HUES6 (cell line): ENCODE measurements around the gene NELL2.
"Not testable (repeated sequence)": the region's sequence is repeated elsewhere in the genome, so short reads cannot be mapped to it uniquely, and the experiment has no call there.

Experiments used
- H3K27ac ChIP-seq: 2 replicates; pipeline ENCODE4 v1.7.0; 2013; ENCODE audit warnings: low read depth, mild to moderate bottlenecking, low read length, inconsistent platforms
- H3K27me3 ChIP-seq: 2 replicates; pipeline ENCODE4 v1.6.1; 2013; ENCODE audit warnings: low read length; ENCODE audit not compliant: control insufficient read depth, insufficient read depth
- H3K36me3 ChIP-seq: 2 replicates; pipeline ENCODE4 v1.6.1; 2013; ENCODE audit warnings: low read length; ENCODE audit not compliant: control insufficient read depth, insufficient read depth
- H3K4me1 ChIP-seq: 2 replicates; pipeline ENCODE4 v1.6.1; 2013; ENCODE audit warnings: low read length; ENCODE audit not compliant: control insufficient read depth, insufficient read depth
- H3K4me3 ChIP-seq: 2 replicates; pipeline ENCODE4 v1.5.1; 2013; ENCODE audit warnings: low read depth, low read length
- H3K9ac ChIP-seq: one replicate; pipeline ENCODE4 v1.6.1; 2013; ENCODE audit warnings: mild to moderate bottlenecking, low read length
- H3K9me3 ChIP-seq: 2 replicates; pipeline ENCODE4 v1.6.1; 2013; ENCODE audit warnings: low read depth, low read length; ENCODE audit not compliant: control insufficient read depth, insufficient read depth

Gene NELL2

DNA sequence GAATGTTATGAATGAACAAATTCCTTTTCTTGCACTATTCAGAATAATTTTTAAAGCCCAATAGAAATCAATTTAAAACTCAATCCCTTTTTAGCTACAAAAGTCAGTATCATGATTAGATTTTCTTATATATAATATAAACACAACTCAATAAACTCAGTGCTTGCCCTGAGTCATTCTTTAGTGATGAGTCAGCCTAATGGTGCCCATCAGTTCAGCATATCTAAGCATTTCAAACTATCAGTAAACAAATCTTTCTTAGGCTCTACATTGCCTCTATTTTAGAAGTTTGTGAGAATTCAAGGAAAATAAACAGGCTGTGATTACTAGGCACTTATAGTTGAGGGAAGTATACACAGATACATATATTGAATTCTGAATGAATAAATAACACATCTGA is 179.6 kb downstream of the NELL2 start:
- H3K9me3 ChIP-seq: no peaks in the 10 kb centered on the region
- H3K4me3 ChIP-seq: no peak overlapping the region

DNA sequence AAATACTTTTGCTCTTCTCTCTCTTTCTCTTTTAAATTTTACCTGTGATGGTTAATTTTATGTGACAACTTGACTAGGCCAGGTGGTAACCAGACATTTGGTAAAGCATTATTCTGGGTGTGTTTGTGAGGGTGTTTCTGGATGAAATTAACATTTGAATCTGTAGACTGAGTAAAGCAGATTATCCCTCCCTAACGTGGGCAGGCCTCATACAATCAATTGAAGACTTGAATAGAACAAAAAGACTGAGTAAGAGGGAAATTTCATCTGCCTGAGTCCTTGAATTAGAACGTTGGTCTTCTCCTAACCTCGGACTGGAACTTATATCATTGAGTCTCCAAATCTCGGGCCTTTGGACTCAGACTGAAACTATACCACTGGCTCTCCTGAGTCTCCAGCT is 182.1 kb downstream of the NELL2 start:
- Histone ChIP-seq H3K27ac (no peak overlapping the region), H3K27me3 (no peaks in the 10 kb centered on the region), H3K4me3 (no peak overlapping the region), H3K9me3 (no peaks in the 10 kb centered on the region), H3K9ac (no peak overlapping the region), H3K36me3 (no peaks in the 10 kb centered on the region), H3K4me1 (peaks cover 12% of the 10 kb centered on the region)

More for the DNA sequence above, 179.6 kb downstream of the NELL2 start:
- H3K27ac ChIP-seq: 0 out of 2 replicates have a peak overlapping the region, but pooled peaks have one; percentile 31
- H3K36me3 ChIP-seq: no peaks in the 10 kb centered on the region
- H3K27me3 ChIP-seq: no peaks in the 10 kb centered on the region
- peaks cover 12% of the 10 kb centered on the region for H3K4me1 ChIP-seq
- no peak overlapping the region for H3K9ac ChIP-seq

DNA sequence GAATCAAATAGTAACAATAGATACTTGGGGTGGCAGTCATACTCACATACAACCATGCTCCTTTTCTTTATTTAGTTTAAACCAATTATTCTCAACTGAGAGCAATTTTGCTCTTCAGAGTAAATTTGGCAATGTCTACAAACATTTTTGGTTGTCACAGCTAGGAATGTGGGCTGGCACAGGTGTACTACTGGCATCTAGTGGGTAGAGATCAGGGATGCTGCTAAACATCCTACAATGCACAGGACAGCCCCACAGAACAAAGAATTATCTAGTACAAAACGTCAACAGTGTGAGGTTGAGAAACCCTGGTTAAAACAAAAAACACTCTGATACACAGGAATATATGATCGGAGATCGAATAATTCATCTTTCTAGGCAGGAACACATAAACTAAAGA is 186.5 kb downstream of the NELL2 start:
- Histone ChIP-seq H3K4me1 (peaks cover 6% of the 10 kb centered on the region; the same call in 1 of the 2 replicates), H3K36me3 (no peaks in the 10 kb centered on the region), H3K27me3 (no peaks in the 10 kb centered on the region), H3K4me3 (no peak overlapping the region), H3K9ac (no peak overlapping the region), H3K27ac (no peak overlapping the region), H3K9me3 (peaks cover 9% of the 10 kb centered on the region; the same call in 1 of the 2 replicates)

- not testable (repeated sequence) for H3K4me1 ChIP-seq, H3K36me3 ChIP-seq, H3K4me3 ChIP-seq, H3K27me3 ChIP-seq, H3K9me3 ChIP-seq, H3K27ac ChIP-seq, H3K9ac ChIP-seq
Observed at GRCh38 chr12:44686821-44687432, 189.2 kb downstream of the NELL2 start.

GRCh38 chr12:44677724-44678123 is 198.4 kb downstream of the NELL2 start:
- Histone ChIP-seq H3K27me3 (no peaks in the 10 kb centered on the region), H3K9me3 (no peaks in the 10 kb centered on the region), H3K36me3 (no peaks in the 10 kb centered on the region), H3K4me1 (peaks cover 4% of the 10 kb centered on the region; the same call in 1 of the 2 replicates), H3K9ac (no peak overlapping the region), H3K4me3 (no peak overlapping the region), H3K27ac (no peak overlapping the region)

DNA sequence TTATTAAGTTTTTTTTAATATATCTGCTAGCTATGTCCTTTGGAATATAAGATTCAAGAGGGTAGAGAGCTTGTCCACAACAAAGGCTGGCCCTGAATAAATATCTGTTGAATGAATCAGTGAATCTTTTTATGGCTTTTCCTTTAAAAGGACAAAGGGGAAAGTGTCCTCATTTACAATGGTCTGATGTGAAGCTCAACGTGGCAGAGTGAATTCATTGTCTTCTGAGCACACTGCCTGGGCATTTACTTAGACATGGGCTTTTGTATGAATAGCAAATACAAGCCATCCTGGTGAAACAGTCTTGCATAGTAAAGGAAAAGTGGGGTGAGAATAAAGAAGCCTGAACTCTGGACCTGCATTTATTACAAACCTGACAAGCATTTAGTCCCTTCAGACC is 201.2 kb downstream of the NELL2 start:
- no peak overlapping the region for H3K27ac ChIP-seq
- no peaks in the 10 kb centered on the region for H3K36me3 ChIP-seq
- H3K9ac ChIP-seq: no peak overlapping the region
- H3K4me3 ChIP-seq: no peak overlapping the region
- peaks cover 7% of the 10 kb centered on the region; the same call in 1 of the 2 replicates for H3K9me3 ChIP-seq
- H3K4me1 ChIP-seq: peaks cover 4% of the 10 kb centered on the region; the same call in 1 of the 2 replicates
- no peaks in the 10 kb centered on the region for H3K27me3 ChIP-seq

DNA sequence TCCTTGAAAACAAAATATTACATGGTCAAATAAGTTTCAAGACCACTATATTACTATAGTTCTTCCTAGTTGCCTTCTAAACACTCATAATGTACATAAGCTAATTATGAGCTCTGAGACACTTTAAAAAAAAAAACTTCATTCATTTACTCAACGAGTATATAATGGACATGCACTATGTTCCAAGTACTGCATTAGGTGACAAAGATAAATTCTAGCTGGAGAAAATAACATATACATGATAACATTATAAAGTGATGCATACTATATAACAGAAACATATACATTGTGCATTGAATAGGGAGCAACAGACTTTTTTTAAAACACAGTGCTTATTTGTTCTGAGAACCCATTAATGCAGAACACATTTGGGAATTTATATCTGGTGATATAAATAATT is 202.3 kb downstream of the NELL2 start:
- peaks cover 15% of the 10 kb centered on the region; the same call in 1 of the 2 replicates for H3K9me3 ChIP-seq
- no peaks in the 10 kb centered on the region for H3K36me3 ChIP-seq
- H3K27me3 ChIP-seq: no peaks in the 10 kb centered on the region
- H3K4me1 ChIP-seq: peaks cover 4% of the 10 kb centered on the region; the same call in 1 of the 2 replicates
- H3K9ac ChIP-seq: no peak overlapping the region
- H3K4me3 ChIP-seq: no peak overlapping the region
- H3K27ac ChIP-seq: no peak overlapping the region

GRCh38 chr12:44672042-44672441 is 204.1 kb downstream of the NELL2 start:
- H3K9ac ChIP-seq: no peak overlapping the region
- H3K9me3 ChIP-seq: peaks cover 17% of the 10 kb centered on the region; the same call in 1 of the 2 replicates
- no peak overlapping the region for H3K4me3 ChIP-seq
- no peaks in the 10 kb centered on the region for H3K36me3 ChIP-seq
- H3K27ac ChIP-seq: no peak overlapping the region
- no peaks in the 10 kb centered on the region for H3K27me3 ChIP-seq
- H3K4me1 ChIP-seq: peaks cover 4% of the 10 kb centered on the region; the same call in 1 of the 2 replicates

DNA sequence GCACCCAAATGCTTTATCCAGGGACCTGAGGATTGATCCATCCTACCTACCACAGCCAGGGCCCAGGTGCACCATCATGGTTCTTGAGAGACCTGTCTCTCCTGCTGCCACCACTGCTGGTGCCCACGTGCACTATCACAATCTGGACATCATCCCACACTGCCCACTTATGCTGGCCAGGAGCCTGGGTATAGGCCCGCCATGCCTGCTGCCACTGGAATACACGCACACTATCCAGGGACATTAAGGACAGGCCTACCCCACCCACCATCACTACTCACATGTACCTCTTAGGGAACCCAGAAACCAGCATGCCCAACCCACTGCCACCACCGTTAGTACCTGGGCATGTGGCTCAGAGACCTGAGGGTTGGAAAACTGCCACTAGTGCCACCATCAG is 207.7 kb downstream of the NELL2 start:
- Histone ChIP-seq H3K27ac (no peak overlapping the region), H3K36me3 (no peaks in the 10 kb centered on the region), H3K9me3 (peaks cover 17% of the 10 kb centered on the region; the same call in 1 of the 2 replicates), H3K4me3 (no peak overlapping the region), H3K27me3 (no peaks in the 10 kb centered on the region), H3K4me1 (no peaks in the 10 kb centered on the region), H3K9ac (no peak overlapping the region)

DNA sequence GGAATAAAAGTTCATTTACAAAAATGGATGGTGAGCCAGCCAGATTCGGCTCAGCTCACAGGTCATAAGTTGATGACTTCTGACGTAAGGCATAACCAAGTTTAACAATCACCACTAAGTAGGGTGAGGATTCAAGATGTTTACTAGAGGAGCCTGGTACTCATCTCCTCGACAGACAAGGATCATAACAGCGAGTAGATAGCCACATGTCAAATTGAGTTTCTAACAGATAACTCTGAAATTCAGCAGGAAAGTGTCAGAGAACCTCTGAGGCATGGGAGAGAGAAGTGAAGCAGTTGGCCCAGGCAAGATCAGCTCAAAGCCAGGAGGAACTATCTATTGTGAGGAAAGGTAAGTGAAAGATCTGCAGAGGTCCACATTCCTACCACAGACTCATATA is 208.7 kb downstream of the NELL2 start:
- H3K36me3 ChIP-seq: no peaks in the 10 kb centered on the region
- no peaks in the 10 kb centered on the region for H3K27me3 ChIP-seq
- H3K9me3 ChIP-seq: peaks cover 17% of the 10 kb centered on the region; the same call in 1 of the 2 replicates
- no peak overlapping the region for H3K27ac ChIP-seq
- H3K9ac ChIP-seq: no peak overlapping the region
- no peaks in the 10 kb centered on the region for H3K4me1 ChIP-seq
- no peak overlapping the region for H3K4me3 ChIP-seq

GRCh38 chr12:44663291-44663690 is 212.8 kb downstream of the NELL2 start:
- H3K4me1 ChIP-seq: no peaks in the 10 kb centered on the region
- H3K4me3 ChIP-seq: no peak overlapping the region
- H3K36me3 ChIP-seq: no peaks in the 10 kb centered on the region
- no peak overlapping the region for H3K9ac ChIP-seq
- H3K9me3 ChIP-seq: peaks cover 9% of the 10 kb centered on the region
- H3K27ac ChIP-seq: no peak overlapping the region
- H3K27me3 ChIP-seq: no peaks in the 10 kb centered on the region
